Thymus (tissue), 11 donors: ENCODE measurements around the gene TP63. TPM values are rescaled to one million over a fixed set of nuclear protein-coding genes. Genes with fewer than 3 reads are reported as not detected.
"Not testable (repeated sequence)": the region's sequence is repeated elsewhere in the genome, so short reads cannot be mapped to it uniquely, and the experiment has no call there.

ENCODE experiments used
- DNase-seq, 9 donors: peaks; one replicate each; pipeline ENCODE4 v3.0.0-alpha.2; 2013; ENCODE audit warnings: low spot score in 9 of 9, low read depth in 6 of 9, missing footprints in 1 of 9
- H3K27ac ChIP-seq, 2 donors: one replicate each; pipeline ENCODE4 v1.5.1; 2013; ENCODE audit warnings: control low read depth in 1 of 2, low read depth in 1 of 2, low read length in 1 of 2, mild to moderate bottlenecking in 1 of 2, moderate library complexity in 1 of 2
- H3K27me3 ChIP-seq, 2 donors: one replicate each; pipeline ENCODE4 v1.5.1; 2013; ENCODE audit warnings: low read length in 1 of 2; ENCODE audit not compliant: control insufficient read depth in 2 of 2, insufficient read depth in 1 of 2
- H3K36me3 ChIP-seq, 2 donors: one replicate each; pipeline ENCODE4 v1.5.1; 2013; ENCODE audit warnings: low read length in 1 of 2, mild to moderate bottlenecking in 1 of 2, moderate library complexity in 1 of 2; ENCODE audit not compliant: control insufficient read depth in 2 of 2, insufficient read depth in 2 of 2
- H3K4me1 ChIP-seq, 2 donors: one replicate each; pipeline ENCODE4 v1.5.1; 2013; ENCODE audit warnings: low read length in 2 of 2; ENCODE audit not compliant: control insufficient read depth in 2 of 2, insufficient read depth in 2 of 2
- H3K4me3 ChIP-seq, 2 donors: one replicate each; pipeline ENCODE4 v1.5.1; 2013; ENCODE audit warnings: low read length in 2 of 2, control low read depth in 1 of 2, mild to moderate bottlenecking in 1 of 2
- H3K9me3 ChIP-seq, 2 donors: one replicate each; pipeline ENCODE4 v1.5.1; 2013; ENCODE audit warnings: low read length in 1 of 2, mild to moderate bottlenecking in 1 of 2; ENCODE audit not compliant: control insufficient read depth in 2 of 2, insufficient read depth in 1 of 2
- WGBS: extraction: QIAGEN DNeasy Blood & Tissue Kit; methylation state at CpG from one replicate; pipeline ENCODE4 v1.1.7; 2013; 5-methylcytosine and 5-hydroxymethylcytosine counted together
- polyA plus RNA-seq: library from polyadenylated mRNA; stranded (reverse); fragments of 200-250 nt; gene quantifications from one replicate; pipeline ENCODE4 v1.2.3, GENCODE V29; 2013
- total RNA-seq: library from RNA; stranded (reverse); fragments of 120-200 nt; gene quantifications from one replicate; pipeline ENCODE4 v1.2.4, GENCODE V29; 2013
- donor health status: healthy.

TP63 gene
- total and polyA plus RNA-seq, 2 donors = 17.3 to 47.1 TPM

- Histone ChIP-seq H3K27me3 (no peaks in the 10 kb centered on the region), H3K4me1 (no peaks in the 10 kb centered on the region), H3K36me3 (no peaks in the 10 kb centered on the region), H3K27ac (no peak overlapping the region), H3K9me3 (no peaks in the 10 kb centered on the region), H3K4me3 (no peak overlapping the region)
- DNase-seq = no peak
Observed at GRCh38 chr3:189655617-189656016, 24.4 kb downstream of the TP63 start.

DNA sequence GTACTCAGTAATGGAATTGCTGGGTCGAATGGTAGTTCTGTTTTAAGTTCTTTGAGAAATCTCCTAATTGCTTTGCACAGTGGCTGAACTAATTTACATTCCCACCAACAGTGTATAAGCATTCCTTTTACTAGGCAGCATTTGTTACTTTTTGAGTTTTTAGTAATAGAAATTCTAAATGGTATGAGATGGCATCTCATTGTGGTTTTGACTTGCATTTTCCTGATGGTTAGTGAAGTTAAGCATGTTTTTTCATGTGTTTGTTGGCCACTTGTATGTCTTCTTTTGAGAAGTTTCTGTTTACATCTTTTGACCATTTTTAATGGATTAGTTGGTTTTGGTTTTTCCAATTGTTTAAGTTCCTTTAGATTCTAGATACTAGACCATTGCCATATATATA, 28.4 kb downstream of the TP63 start:
- no peak overlapping the region for H3K4me3 ChIP-seq
- H3K27me3 ChIP-seq = no peaks in the 10 kb centered on the region
- 73% methylated on average over 1 of the region's 1 CpG for WGBS
- H3K4me1 ChIP-seq = no peaks in the 10 kb centered on the region
- no peaks in the 10 kb centered on the region for H3K36me3 ChIP-seq
- no peaks in the 10 kb centered on the region for H3K9me3 ChIP-seq
- H3K27ac ChIP-seq = no peak overlapping the region
- DNase-seq = no peak

DNA sequence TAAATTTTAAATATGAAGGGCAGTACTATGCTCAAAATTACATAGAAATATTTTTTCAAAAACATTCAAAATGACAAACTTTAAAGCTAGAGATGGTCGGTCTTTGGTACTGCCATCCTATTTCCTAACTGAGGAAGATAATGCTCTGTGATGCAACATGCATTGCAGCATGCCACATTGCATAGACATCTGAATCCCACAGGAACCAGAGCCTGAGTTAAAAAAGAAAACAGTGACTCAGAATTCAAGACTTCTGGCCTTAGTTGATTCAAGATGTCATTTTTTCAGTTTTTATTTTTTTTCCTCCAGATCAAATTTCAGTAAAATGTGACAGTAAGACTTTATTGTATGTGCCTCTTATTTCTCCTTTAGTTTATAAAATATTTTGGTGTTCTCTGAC, 33.1 kb downstream of the TP63 start:
- Histone ChIP-seq H3K4me1 (no peaks in the 10 kb centered on the region), H3K27me3 (no peaks in the 10 kb centered on the region), H3K36me3 (no peaks in the 10 kb centered on the region), H3K27ac (no peak overlapping the region), H3K4me3 (no peak overlapping the region), H3K9me3 (no peaks in the 10 kb centered on the region)
- no peak for DNase-seq
- 92% methylated on average over 1 of the region's 1 CpG for WGBS

- not testable (repeated sequence) for DNase-seq, H3K36me3 ChIP-seq, H3K27ac ChIP-seq, H3K27me3 ChIP-seq, H3K4me3 ChIP-seq, H3K4me1 ChIP-seq, H3K9me3 ChIP-seq
- 96% methylated on average over 3 of the region's 3 CpGs for WGBS
Observed at GRCh38 chr3:189672346-189672745, 41.2 kb downstream of the TP63 start.

DNA sequence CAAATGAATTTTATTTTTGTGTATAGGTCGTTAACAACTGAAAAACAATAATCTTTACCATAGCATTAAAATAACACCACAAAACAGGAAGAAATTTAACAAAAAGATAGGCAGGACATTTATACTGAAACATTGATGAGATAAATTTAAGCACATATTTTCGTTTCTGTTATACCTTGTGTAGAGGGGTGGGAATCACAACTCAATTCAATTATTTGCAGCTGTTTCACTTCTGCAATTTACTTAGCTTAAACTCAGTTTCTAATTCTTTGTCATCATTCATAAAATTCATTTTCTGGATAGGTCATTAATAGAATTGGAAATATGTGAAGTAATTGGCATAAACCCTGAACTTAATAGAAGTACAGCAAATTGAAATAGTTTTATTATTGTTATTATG, 42.3 kb downstream of the TP63 start:
- 84% methylated on average over 2 of the region's 2 CpGs for WGBS
- Histone ChIP-seq H3K36me3 (no peaks in the 10 kb centered on the region), H3K4me3 (no peak overlapping the region), H3K27ac (no peak overlapping the region), H3K9me3 (no peaks in the 10 kb centered on the region), H3K4me1 (no peaks in the 10 kb centered on the region), H3K27me3 (no peaks in the 10 kb centered on the region)
- DNase-seq = no peak

DNA sequence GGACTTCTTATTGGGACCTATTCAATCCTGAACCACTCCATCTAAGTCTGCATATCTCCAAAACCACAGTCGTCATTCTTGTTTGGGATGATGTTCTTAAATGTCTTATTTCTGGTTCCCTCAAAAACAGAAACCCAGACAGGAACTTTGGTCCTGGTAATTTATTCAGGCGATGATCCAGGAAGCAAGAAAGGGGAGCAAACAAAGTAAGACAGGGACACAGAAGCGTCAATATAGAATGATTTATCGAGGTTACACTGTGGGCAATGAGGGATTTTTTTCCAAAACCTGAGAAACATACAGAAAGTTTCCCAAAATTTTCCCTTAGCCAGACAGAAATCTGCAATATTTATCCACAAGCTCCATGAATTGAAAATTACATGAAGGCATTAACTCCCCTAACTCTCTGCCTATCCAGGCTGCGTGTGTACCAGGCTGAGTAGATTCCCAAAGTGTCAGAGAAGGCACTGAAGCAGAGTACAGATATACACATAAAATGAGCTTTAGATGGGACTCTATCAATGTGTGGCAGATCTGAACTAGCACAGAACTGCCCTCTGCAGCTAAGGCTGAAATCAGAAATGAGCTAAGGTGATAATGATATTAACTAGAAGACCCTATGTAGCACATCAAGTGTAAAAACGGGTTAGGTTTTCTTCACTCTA, 43.2 kb downstream of the TP63 start:
- Histone ChIP-seq H3K27me3 (no peaks in the 10 kb centered on the region), H3K36me3 (no peaks in the 10 kb centered on the region), H3K4me3 (no peak overlapping the region), H3K27ac (no peak overlapping the region), H3K4me1 (no peaks in the 10 kb centered on the region), H3K9me3 (no peaks in the 10 kb centered on the region)
- 94% methylated on average over 6 of the region's 6 CpGs for WGBS
- DNase-seq = no peak

DNA sequence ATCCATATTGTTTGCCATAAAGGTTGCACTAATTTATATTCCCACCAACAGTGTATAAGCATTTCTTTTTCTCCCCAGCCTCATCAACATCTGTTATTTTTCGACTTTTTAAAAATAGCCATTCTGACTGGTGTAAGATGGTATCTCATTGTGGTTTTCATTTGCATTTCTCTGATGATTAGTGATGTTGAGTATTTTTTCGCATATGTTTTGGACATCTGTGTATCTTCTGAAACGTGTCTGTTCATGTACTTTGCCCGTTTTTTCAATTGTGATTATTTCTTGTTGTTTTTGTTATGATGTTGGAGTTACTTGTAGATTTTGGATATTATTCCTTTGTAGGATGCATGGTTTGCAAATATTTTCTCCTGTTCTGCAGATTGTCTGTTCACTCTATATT, 46.5 kb downstream of the TP63 start:
- Histone ChIP-seq H3K27me3 (no peaks in the 10 kb centered on the region), H3K36me3 (no peaks in the 10 kb centered on the region), H3K4me1 (no peaks in the 10 kb centered on the region), H3K4me3 (no peak overlapping the region), H3K27ac (no peak overlapping the region), H3K9me3 (peaks cover 0 to 4% of the 10 kb centered on the region in 2 donors)
- 90% methylated on average over 4 of the region's 4 CpGs for WGBS
- no peak for DNase-seq

- no peak overlapping the region for H3K4me3 ChIP-seq
- peaks cover 0 to 4% of the 10 kb centered on the region in 2 donors for H3K9me3 ChIP-seq
- no peaks in the 10 kb centered on the region for H3K27me3 ChIP-seq
- no peaks in the 10 kb centered on the region for H3K4me1 ChIP-seq
- H3K36me3 ChIP-seq = no peaks in the 10 kb centered on the region
- no peak for DNase-seq
- no peak overlapping the region for H3K27ac ChIP-seq
Observed at GRCh38 chr3:189680723-189681122, 49.5 kb downstream of the TP63 start.

- Histone ChIP-seq H3K36me3 (no peaks in the 10 kb centered on the region), H3K27ac (no peak overlapping the region), H3K4me3 (no peak overlapping the region), H3K27me3 (no peaks in the 10 kb centered on the region), H3K9me3 (peaks cover 0 to 4% of the 10 kb centered on the region in 2 donors), H3K4me1 (no peaks in the 10 kb centered on the region)
- DNase-seq = no peak
- 96% methylated on average over 3 of the region's 3 CpGs for WGBS
Observed at GRCh38 chr3:189683546-189684255, 52.5 kb downstream of the TP63 start.
